ENCODE results near the gene ESRRG. TPM values are rescaled to one million over a fixed set of nuclear protein-coding genes. Genes with fewer than 3 reads are reported as not detected.

ESRRG gene
- total and polyA plus RNA-seq, 5 experiments from 2014 or later = not detected

DNA sequence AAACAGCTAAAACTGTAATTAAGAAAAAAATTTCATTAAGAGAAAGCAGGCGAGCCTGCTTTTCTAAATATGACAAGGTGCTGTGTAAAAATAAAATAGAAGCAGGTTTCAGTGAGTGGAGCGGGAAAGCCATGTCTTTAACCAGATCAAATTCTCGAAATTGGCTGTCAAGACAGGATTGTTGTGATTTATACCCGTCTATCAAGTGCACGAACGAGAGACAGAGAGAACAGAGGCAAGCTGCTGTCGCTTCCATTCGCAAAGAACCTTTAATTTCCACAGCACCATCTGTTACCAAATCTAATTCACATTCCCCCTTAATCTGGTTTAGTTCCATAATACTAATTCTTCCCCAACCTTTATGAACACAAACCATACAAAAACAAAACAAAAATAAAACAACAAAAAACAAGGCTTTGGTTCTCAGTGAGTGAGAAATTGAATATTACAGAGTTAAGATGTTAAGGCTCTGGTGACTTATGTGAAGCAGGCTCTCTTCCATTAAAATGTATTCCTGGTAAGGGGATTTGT is 35.0 kb downstream of the ESRRG start:
- Mint-ChIP-seq H3K9me3 (peaks cover 0 to 7% (median 0%) of the 10 kb centered on the region in 9 donors), H3K4me1 (no peaks in the 10 kb centered on the region), H3K27ac (no peak overlapping the region), H3K36me3 (no peaks in the 10 kb centered on the region), H3K27me3 (no peaks in the 10 kb centered on the region), H3K4me3 (no peak overlapping the region)
- no peak for ATAC-seq
- POLR2A ChIA-PET = no interaction called here
- DNase-seq = no peak

DNA sequence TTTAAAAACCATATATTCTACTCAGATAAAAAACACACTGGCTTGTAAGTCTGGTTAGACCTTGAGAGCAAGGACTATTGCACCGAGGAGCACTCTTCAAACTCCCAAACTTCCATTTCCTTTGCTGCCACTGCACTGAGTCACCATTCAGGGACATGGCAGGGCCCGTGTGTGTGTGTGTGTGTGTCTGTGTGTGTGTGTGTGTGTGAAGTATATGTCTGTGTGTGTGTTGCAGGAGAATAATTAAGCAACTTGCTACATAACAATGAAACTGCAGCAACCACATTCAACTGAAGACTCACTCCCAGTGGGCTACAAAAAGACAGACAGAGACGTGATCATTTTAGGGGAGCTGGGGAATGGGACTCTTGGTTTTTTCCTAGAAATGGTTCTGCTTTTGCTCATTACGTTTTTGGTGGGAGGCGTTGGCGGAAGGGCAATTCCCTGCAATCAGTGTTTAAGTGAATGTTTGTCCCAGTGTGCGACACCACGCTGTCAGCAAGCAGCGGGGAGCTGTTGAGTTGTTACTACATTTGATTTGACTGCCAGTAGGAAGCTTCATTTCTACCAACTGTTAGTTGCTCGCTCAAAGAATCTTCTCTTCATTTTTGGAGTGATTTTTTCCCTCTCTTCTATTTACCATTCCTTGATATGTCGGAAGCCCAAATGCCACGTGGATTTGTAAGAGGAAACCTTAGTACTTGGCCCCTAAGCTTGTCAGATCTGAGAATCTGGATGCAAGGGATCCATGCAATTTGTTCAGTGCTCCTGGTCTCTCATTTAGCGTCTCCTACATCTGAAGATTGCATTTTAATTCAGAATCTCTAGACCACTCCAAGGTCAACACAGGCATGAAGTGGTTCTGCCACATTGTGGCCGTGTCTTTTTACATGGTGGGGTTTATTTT is 36.1 kb downstream of the ESRRG start:
- ATAC-seq = no peak
- H3K9me3 Mint-ChIP-seq = peaks cover 0 to 7% (median 0%) of the 10 kb centered on the region in 9 donors

DNA sequence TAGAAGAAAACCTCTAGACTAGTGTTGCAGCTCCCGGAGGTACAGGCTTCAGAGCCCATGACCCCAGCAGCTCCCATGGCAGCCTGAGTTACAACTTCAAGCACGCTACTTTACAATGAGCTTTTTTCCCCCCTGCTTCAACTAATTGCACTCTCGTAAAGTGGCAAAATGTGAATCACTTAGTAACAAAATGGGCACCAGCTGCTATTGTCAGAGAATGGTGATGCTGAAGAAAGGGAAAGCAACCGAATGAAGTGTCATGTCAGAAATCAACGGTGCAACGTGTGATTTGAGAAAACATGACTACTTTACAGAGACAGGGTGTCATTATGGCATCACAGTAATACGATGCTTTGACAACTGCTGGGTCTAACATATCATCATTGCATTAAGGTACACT is 40.5 kb downstream of the ESRRG start:
- no peak overlapping the region for H3K4me3 Mint-ChIP-seq
- ATAC-seq (no peak), DNase-seq (no peak)
- POLR2A ChIA-PET = no interaction called here
- no peaks in the 10 kb centered on the region for H3K27me3 Mint-ChIP-seq
- H3K9me3 Mint-ChIP-seq = peaks cover 0 to 10% (median 2%) of the 10 kb centered on the region in 9 donors
- H3K4me1 Mint-ChIP-seq = no peaks in the 10 kb centered on the region
- H3K36me3 Mint-ChIP-seq = no peaks in the 10 kb centered on the region
- H3K27ac Mint-ChIP-seq = no peak overlapping the region

More for the DNA sequence above, 36.1 kb downstream of the ESRRG start:
- DNase-seq = no peak
- no peaks in the 10 kb centered on the region for H3K4me1 Mint-ChIP-seq
- POLR2A ChIA-PET = no interaction called here
- no peak overlapping the region for H3K4me3 Mint-ChIP-seq
- H3K27ac Mint-ChIP-seq = no peak overlapping the region
- no peaks in the 10 kb centered on the region for H3K27me3 Mint-ChIP-seq
- no peaks in the 10 kb centered on the region for H3K36me3 Mint-ChIP-seq

DNA sequence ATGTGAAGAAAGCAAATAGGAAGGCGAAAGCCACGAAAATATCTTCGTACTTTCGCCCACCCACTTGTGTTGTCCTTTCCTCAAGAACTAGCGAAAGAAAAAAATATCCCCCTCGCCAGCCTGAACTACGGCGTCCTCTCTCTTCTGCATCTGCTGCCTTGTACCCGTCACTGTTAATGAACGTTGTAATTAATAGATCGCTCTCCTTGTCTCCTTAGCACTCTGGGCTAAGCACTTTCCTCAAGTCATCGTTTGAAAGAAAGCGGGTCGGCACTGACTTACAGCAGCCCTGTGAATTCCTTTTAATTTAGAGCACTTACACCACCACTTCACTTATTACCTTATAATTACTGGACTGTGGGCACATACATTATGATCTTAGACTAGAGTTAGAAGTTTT is 44.1 kb downstream of the ESRRG start:
- POLR2A ChIA-PET = no interaction called here
- no peaks in the 10 kb centered on the region for H3K36me3 Mint-ChIP-seq

DNA sequence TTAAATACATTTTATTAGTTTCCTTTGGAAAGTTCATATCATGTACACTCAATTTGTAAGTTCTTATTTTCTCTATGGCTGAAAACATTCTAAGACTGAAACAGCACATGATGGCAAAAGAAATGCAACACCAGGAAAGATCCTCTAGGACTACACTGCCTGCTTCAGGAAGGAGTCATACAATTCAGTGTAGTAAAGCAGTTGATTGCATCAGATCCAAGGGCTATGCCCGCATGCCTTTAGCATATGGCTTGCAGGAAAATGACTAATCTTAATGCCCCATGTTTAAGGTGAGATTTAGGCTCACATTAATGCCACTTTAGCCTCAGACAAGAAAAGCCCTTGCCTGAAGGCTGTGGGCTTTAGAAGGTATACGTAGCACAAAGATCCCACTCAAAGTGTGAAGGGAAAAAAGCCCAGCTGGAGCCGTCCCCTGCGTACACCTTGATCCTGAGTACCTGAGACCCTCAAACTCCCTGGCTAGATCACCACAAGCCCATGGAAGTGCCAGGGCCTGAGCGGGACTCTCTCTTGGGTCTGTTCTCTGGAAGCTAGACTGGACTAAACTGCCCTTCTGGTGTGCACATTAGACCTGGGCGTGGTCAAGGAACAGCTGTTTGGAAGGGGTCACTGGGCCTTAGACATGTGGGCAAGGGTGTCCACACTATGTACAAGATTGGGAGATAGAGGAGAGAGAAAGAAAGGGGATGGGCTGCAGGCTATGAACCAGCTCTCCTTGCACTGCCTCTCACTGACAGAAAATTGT is 52.9 kb downstream of the ESRRG start:
- no peaks in the 10 kb centered on the region for H3K4me1 Mint-ChIP-seq
- H3K27ac Mint-ChIP-seq = no peak overlapping the region
- no peaks in the 10 kb centered on the region for H3K36me3 Mint-ChIP-seq
- no peak overlapping the region for H3K4me3 Mint-ChIP-seq
- H3K27me3 Mint-ChIP-seq = no peaks in the 10 kb centered on the region
- POLR2A ChIA-PET = no interaction called here
- DNase-seq (no peak), ATAC-seq (no peak)
- peaks cover 0 to 12% (median 2%) of the 10 kb centered on the region in 9 donors for H3K9me3 Mint-ChIP-seq

More for the DNA sequence above, 44.1 kb downstream of the ESRRG start:
- no peaks in the 10 kb centered on the region for H3K27me3 Mint-ChIP-seq
- peaks cover 0 to 14% (median 6%) of the 10 kb centered on the region in 9 donors for H3K9me3 Mint-ChIP-seq
- no peak overlapping the region for H3K4me3 Mint-ChIP-seq
- ATAC-seq = no peak
- no peaks in the 10 kb centered on the region for H3K4me1 Mint-ChIP-seq
- H3K27ac Mint-ChIP-seq = no peak overlapping the region
- no peak for DNase-seq

DNA sequence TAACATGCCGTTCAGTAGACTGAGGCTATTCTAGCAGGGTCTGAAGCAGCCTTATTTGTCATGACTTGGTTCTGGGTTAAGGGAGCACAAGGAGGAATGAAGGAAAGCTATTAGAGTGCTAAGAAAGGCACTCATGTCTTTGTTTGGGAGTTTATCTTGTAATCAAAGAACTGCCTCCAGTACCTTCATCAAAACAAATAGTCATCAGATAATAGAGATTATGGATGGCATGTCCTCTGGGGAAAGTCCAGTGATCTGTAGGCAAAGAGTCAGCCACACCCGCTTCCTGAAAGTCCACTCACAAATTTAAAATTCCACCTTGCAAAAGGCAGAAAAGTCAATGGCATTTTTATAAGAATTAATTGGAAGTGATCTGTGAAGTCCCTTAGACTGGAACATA is 56.8 kb downstream of the ESRRG start:
- Mint-ChIP-seq H3K27ac (no peak overlapping the region), H3K4me1 (no peaks in the 10 kb centered on the region), H3K9me3 (peaks cover 0 to 11% (median 3%) of the 10 kb centered on the region in 9 donors), H3K36me3 (no peaks in the 10 kb centered on the region), H3K27me3 (no peaks in the 10 kb centered on the region), H3K4me3 (no peak overlapping the region)
- DNase-seq (no peak), ATAC-seq (no peak)
- POLR2A ChIA-PET = no interaction called here

DNA sequence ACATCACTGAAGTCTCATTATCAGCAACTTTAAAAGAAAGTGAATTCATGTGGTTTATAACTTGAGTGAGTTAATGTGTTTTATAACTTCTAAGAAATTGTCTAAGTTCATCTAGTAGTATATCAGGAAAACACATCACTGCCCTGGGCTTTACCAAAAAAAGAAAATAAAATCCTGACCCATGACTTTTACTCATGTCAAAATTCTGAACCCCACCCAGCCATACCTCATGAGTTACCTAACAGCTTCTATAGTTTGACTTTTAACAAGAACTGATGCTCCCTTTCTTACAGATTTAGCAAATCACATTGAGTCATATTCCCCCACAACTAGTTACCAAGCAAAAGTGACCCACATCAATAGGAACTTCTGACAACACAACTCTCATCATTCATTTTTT is 57.4 kb downstream of the ESRRG start:
- Mint-ChIP-seq H3K36me3 (no peaks in the 10 kb centered on the region), H3K9me3 (peaks cover 0 to 11% (median 3%) of the 10 kb centered on the region in 9 donors), H3K4me1 (no peaks in the 10 kb centered on the region), H3K27me3 (no peaks in the 10 kb centered on the region), H3K27ac (no peak overlapping the region), H3K4me3 (no peak overlapping the region)
- no peak for ATAC-seq
- no peak for DNase-seq
- POLR2A ChIA-PET = no interaction called here

DNA sequence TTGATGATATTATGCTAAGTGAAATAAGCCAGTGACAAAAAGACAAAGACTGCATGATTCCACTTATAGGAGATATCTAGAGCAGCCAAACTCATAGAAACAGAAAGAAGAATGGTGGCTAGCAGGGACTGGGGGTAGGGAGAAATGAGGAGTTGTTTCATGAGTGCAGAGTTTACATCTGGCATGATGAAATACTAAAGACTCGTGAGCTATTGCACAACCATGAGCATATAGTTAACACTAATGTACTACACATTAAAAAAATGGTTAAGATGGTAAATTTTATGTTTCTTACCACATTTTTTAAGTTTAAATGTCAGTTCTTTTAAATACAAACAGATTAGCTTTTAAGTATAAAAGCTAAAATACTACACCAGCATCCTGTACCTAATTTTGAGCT is 57.8 kb downstream of the ESRRG start:
- no peak overlapping the region for H3K27ac Mint-ChIP-seq
- peaks cover 0 to 11% (median 3%) of the 10 kb centered on the region in 9 donors for H3K9me3 Mint-ChIP-seq
- POLR2A ChIA-PET = no interaction called here
- H3K4me3 Mint-ChIP-seq = no peak overlapping the region
- no peaks in the 10 kb centered on the region for H3K27me3 Mint-ChIP-seq
- DNase-seq (no peak), ATAC-seq (no peak)
- no peaks in the 10 kb centered on the region for H3K4me1 Mint-ChIP-seq
- H3K36me3 Mint-ChIP-seq = no peaks in the 10 kb centered on the region

DNA sequence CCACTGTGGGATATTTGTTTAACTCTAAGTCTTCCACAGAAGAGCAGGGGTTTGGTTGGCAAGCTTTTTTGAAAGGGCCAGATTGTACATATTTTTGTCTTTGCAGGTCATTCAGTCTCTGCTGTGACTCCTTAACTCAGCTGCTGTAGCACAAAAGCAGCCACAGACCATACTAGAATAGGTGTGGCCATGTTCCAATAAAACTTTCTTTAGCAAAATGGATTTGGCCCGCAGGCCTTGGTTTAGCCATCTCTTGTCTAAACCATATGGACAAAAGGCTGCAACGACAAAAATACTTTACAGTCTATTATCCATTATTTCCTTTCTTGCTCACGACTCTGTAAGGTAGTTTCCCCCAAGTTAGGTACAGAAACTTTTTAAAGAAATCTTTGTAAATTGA is 60.5 kb downstream of the ESRRG start:
- ATAC-seq (no peak), DNase-seq (no peak)
- POLR2A ChIA-PET = no interaction called here
- Mint-ChIP-seq H3K27ac (no peak overlapping the region), H3K9me3 (peaks cover 0 to 9% (median 2%) of the 10 kb centered on the region in 9 donors), H3K36me3 (no peaks in the 10 kb centered on the region), H3K4me3 (no peak overlapping the region), H3K27me3 (no peaks in the 10 kb centered on the region), H3K4me1 (no peaks in the 10 kb centered on the region)

DNA sequence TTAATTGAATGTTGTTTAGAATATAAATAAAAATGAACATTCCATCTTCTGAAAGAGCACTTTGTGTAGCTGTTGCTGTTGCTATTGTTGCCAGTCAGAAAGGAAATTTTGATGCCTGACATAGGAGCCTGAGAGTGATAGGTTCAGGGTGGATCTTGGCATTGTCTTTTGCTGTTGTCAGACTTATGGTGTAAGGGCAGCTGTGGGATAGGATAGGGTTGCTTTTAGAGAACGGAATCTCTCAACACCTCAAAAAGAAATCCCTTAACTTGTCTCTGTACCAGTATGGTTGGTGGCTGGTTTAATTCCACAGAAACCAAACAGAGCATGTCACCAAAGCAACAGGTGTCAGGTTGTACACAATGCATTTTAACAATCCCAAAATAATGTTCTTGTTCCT is 62.7 kb downstream of the ESRRG start:
- no peak overlapping the region for H3K4me3 Mint-ChIP-seq
- H3K9me3 Mint-ChIP-seq = peaks cover 0 to 9% (median 0%) of the 10 kb centered on the region in 9 donors

DNA sequence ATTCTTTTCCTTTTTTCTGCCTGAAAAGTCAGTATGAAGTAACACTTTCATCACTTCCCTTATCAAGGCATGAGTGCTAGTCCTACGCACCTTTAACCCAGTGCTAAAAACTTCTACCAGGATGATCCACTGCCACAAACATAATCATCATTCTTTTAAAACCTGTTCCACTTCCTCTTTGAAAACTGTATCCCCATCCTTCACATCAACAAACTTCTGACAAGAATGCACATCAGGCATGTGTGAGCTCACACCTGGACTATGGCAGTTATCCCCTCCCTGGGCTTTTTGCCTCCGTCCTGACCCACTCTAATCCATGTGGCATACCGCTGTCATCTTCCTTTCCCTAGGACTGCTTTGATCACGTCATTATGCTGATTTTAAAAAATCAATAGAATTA is 70.2 kb downstream of the ESRRG start:
- Mint-ChIP-seq H3K36me3 (no peaks in the 10 kb centered on the region), H3K27ac (no peak overlapping the region), H3K4me1 (no peaks in the 10 kb centered on the region), H3K9me3 (peaks cover 0 to 4% (median 0%) of the 10 kb centered on the region in 9 donors), H3K27me3 (no peaks in the 10 kb centered on the region), H3K4me3 (no peak overlapping the region)
- ATAC-seq (no peak), DNase-seq (no peak)
- POLR2A ChIA-PET = no interaction called here

More for the DNA sequence above, 62.7 kb downstream of the ESRRG start:
- ATAC-seq = no peak
- Mint-ChIP-seq H3K36me3 (no peaks in the 10 kb centered on the region), H3K4me1 (no peaks in the 10 kb centered on the region), H3K27me3 (no peaks in the 10 kb centered on the region), H3K27ac (no peak overlapping the region)
- POLR2A ChIA-PET = no interaction called here
- DNase-seq = no peak

DNA sequence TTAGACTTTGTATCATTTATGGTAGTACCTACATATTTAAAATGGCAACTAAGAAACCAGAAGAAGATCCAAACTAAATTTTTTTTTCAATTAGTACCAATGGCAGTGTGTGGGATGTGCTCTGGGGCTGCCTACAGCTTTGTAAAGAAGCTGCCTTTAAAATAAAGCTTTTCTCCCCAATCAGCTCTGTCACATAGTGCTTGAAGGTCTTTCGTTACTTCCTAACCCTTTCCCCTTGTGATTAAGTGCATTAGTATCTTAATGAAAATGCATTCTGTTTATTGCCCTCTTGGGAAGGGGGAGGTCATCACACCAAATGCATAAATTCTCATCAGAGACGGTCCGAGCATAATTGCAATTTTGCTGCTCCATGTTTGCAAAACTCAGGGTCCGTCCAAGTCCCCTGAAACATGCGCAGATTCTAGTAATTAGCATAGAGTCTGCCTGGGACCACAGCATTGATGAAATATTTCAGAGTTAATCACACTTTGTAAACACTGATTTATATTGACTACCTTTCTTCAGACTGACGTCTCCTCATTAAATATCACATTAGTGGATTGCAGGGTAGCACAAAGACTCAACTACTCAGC is 71.3 kb downstream of the ESRRG start:
- H3K4me3 Mint-ChIP-seq = no peak overlapping the region
- no peaks in the 10 kb centered on the region for H3K36me3 Mint-ChIP-seq
- no peak for DNase-seq
- H3K4me1 Mint-ChIP-seq = no peaks in the 10 kb centered on the region
- H3K27ac Mint-ChIP-seq = no peak overlapping the region
- H3K27me3 Mint-ChIP-seq = no peaks in the 10 kb centered on the region
- peaks cover 0 to 4% (median under 1%) of the 10 kb centered on the region in 9 donors for H3K9me3 Mint-ChIP-seq
- ATAC-seq = no peak
- POLR2A ChIA-PET = no interaction called here

DNA sequence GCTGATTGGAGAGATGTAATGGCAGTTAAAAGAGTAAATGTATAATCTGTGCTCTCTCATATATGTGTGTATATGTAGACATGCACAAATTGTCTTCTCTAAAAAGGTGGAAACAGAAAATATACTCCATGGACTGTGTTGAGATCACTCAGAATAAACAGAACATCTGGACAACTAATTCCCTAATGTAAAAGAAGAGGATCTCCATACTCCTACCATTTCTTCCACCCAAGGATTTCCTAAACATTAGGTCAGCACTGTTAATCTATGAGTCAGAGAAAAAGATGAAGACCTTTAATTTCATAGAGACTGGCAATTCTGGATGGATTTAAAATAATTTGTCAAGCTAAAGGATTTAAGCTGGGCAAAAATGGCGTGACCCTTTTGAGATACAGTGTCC is 80.1 kb downstream of the ESRRG start:
- no peak for ATAC-seq
- H3K27ac Mint-ChIP-seq = no peak overlapping the region
- no peak overlapping the region for H3K4me3 Mint-ChIP-seq
- peaks cover 0 to 4% (median 0%) of the 10 kb centered on the region in 3 donors for H3K36me3 Mint-ChIP-seq
- no peak for DNase-seq
- H3K27me3 Mint-ChIP-seq = no peaks in the 10 kb centered on the region
- H3K9me3 Mint-ChIP-seq = peaks cover 0 to 20% (median 3%) of the 10 kb centered on the region in 9 donors
- no peaks in the 10 kb centered on the region for H3K4me1 Mint-ChIP-seq
- POLR2A ChIA-PET = no interaction called here
